ENCODE data around the gene CFAP99.
A peak's percentile ranks its signal among the peaks of the same experiment; 100 is the strongest.

Gene CFAP99

DNA sequence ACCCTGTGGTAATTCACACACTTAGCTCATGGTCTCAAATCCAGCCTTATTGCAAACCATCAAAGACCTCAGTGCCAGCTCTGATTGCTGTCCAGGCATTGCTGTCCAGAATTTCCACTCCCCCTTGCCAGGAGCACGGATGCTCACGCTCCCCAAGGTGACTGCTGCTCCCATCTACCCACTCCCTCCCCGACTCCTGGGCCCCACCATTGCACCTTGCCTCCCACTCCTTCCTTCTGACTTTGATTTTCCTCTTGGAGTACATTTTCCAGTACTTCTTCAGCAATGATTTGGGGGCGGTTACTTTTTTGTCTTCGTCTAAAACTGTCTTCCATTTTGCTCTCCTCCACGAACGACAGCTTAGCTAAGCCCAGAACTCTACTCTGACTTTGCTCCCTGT is 11.8 kb upstream of the CFAP99 start:
- H3K4me3 ChIP-seq (ENCODE audit: low read depth, low read length): no peak overlapping the region
- TF ChIP-seq, protein P1, sequence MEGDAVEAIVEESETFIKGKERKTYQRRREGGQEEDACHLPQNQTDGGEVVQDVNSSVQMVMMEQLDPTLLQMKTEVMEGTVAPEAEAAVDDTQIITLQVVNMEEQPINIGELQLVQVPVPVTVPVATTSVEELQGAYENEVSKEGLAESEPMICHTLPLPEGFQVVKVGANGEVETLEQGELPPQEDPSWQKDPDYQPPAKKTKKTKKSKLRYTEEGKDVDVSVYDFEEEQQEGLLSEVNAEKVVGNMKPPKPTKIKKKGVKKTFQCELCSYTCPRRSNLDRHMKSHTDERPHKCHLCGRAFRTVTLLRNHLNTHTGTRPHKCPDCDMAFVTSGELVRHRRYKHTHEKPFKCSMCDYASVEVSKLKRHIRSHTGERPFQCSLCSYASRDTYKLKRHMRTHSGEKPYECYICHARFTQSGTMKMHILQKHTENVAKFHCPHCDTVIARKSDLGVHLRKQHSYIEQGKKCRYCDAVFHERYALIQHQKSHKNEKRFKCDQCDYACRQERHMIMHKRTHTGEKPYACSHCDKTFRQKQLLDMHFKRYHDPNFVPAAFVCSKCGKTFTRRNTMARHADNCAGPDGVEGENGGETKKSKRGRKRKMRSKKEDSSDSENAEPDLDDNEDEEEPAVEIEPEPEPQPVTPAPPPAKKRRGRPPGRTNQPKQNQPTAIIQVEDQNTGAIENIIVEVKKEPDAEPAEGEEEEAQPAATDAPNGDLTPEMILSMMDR (IDR thresholded peaks at IDR 0.05; ENCODE audit: low read depth, low read length): no peak

DNA sequence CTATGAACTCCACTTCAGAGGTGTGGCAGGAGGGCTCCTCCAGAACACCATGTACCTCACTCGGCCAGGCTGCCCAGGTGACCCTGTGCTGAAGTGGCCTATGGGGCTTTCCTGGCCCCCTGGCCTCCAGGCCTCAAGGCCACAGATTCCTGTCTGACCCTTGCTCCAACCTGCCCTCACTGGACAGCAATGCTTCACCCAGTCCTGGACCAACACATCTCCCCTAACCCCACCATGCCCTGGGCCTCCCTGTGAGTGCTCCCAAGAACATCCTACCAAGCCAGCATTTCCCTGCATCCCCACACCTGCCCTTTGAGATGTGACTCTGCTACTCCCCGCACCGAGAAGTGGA is 10.8 kb upstream of the CFAP99 start:
- no peak overlapping the region for H3K4me3 ChIP-seq (ENCODE audit: low read depth, low read length)
- TF ChIP-seq, protein P1 (IDR thresholded peaks at IDR 0.05; ENCODE audit: low read depth, low read length): no peak

DNA sequence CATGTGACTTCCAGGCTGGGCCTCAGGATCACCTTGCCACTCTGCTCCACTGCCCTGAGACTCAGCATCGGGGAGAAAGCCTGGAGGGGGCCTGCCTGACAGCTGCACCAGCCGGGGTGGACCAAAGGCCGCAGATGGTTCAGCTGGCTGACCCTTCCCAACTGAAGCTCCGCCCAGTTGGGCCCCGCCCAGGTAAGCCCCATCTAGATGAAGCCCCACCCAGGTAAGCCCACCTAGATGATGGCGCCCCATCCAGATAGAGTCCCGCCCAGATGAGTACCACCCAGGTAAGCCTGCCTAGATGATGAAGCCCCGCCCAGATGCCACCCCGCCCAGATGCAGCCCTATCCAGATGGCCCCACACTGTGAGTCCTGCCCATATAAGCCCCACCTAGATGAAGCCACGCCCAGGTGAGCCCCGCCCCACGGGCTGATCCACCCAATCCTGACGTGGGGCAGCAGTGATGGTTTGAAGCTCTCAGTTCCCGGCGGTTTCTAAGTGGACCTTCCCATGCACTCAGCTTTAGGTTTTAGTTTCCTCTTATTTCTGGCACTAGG is 10.3 kb upstream of the CFAP99 start:
- H3K4me3 ChIP-seq (ENCODE audit: low read depth, low read length): no peak overlapping the region

DNA sequence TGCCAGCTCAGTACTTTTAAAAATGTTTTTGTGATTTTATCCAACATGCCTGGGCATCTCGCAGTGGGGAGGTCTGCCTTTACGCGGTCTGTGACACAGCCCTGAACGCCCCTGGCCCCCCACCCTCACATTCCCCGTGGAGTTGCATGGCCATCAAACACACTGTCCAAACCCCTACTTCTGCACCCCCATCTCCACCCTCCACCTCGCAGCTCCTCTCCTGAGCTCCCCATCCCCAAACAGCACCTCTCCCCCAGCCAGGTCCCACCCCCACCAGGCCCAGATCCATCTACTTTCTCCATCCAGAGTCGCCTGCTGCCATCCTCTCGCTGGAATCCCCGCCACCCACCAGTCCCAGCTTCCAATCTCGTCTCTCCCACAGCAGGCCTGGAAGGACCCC is 9.8 kb upstream of the CFAP99 start:
- H3K4me3 ChIP-seq (ENCODE audit: low read depth, low read length): no peak overlapping the region
- TF ChIP-seq, protein P1 (IDR thresholded peaks at IDR 0.05; ENCODE audit: low read depth, low read length): no peak

More for the DNA sequence above, 10.3 kb upstream of the CFAP99 start:
- TF ChIP-seq, protein P1 (IDR thresholded peaks at IDR 0.05; ENCODE audit: low read depth, low read length): no peak

DNA sequence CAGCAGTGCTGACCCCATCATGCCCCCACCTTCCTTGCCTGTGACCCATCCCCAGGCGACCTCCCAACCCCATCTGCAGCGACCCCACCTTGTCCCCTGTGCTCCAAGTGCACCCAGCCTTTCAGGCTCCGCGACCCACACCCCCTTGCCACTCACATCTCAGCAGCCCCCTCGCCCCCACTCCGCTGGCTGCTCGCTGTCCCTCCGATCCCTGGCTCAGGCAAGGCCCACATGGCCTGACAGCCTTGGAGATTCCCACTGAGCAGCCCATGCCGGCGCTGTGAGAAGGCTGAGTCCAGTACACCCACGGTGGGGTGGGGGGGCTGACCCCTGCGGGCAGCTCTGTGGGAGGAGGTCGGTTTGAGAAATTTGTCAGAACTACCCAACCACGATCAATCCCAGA is 9.4 kb upstream of the CFAP99 start:
- H3K4me3 ChIP-seq (ENCODE audit: low read depth, low read length): no peak overlapping the region
- TF ChIP-seq, protein P1 (IDR thresholded peaks at IDR 0.05; ENCODE audit: low read depth, low read length): no peak

DNA sequence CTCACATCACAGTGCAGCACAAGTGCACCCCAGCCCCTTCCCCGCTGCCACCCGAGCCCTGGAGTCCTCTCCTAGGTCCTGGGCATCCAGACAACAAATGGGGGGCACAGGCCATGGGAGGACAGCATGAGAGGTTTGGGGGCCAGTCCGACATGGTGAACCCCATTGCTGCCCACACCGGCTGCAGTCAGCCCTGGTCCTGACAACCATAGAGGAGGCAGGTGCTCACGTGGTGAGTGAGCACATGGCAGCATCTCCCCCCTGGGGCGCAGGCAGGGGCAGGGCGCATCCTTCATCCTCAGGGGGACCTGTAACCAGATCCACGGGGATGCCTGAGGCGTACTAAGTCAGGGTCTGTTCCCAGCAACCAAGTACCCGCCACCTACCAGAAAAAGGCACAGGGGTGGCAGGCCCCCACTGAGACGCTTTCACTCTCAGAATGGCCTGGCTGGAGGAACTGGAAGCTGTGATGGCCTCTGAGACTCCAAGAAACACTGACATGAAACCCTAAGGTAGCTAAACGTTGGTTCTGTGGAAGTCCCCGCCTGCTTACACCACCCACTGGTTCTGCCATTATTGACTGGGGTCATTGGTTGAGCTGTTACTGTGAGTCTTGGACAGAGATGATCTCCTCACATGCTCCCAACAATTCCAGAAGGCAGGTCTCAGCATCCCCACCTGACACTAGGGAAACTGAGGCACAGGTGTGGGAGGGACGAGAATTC is 6.8 kb upstream of the CFAP99 start:
- TF ChIP-seq, protein P1 (IDR thresholded peaks at IDR 0.05; ENCODE audit: low read depth, low read length): no peak
- H3K4me3 ChIP-seq (ENCODE audit: low read depth, low read length): peak overlapping the region; percentile 55

DNA sequence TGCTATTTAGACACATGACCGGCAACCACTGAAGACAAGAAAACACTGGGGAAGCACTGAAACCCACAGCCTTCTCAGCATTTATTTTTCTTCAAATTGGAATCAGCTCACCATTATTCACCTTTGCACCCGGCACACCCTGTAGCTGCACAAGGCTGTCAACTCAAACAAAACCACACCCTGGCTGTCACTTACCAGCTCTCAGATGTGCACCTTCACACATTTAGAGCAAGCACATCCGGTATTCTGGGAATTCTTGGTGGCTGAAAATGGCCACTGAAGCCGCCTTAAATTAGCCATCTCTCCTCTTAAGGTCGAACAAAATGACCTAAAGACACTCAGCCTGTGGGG is 6.2 kb upstream of the CFAP99 start:
- H3K4me3 ChIP-seq (ENCODE audit: low read depth, low read length): peak overlapping the region; percentile 55
- TF ChIP-seq, protein P1 (IDR thresholded peaks at IDR 0.05; ENCODE audit: low read depth, low read length): no peak
